GM19099 (cell line): ENCODE results near the gene EEF1A2.

Source experiments
- POLR2A ChIP-seq: IDR thresholded peaks from 3 replicates; pipeline ENCODE4 v1.6.1; 2011; ENCODE audit warnings: low read depth; ENCODE audit not compliant: insufficient read length; ENCODE audit errors: extremely low read depth

EEF1A2 gene

DNA sequence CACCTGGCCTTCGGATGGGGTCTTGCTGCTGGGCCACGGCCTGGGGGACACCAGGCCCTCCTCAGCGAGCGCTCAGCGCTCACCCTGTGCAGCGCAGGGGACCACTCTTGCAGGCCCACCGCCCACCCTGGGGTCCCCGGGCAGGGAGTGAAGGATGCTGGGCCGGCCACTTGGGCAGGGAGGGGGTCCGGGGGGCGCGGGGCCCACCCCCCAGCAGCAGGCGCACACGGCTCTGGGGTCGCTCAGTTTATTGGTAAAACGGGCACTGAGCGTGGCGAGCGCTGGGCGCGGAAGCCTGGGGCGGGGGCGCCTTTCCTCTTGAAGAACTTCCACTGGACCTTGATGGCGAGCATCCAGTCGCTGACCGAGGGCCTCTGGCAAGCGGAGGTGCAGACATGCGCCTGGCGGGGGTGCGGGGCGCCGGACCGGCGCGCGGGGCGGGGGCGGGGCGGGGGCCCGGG lies 11.1 kb downstream of the EEF1A2 start:
- no peak for TF ChIP-seq POLR2A

DNA sequence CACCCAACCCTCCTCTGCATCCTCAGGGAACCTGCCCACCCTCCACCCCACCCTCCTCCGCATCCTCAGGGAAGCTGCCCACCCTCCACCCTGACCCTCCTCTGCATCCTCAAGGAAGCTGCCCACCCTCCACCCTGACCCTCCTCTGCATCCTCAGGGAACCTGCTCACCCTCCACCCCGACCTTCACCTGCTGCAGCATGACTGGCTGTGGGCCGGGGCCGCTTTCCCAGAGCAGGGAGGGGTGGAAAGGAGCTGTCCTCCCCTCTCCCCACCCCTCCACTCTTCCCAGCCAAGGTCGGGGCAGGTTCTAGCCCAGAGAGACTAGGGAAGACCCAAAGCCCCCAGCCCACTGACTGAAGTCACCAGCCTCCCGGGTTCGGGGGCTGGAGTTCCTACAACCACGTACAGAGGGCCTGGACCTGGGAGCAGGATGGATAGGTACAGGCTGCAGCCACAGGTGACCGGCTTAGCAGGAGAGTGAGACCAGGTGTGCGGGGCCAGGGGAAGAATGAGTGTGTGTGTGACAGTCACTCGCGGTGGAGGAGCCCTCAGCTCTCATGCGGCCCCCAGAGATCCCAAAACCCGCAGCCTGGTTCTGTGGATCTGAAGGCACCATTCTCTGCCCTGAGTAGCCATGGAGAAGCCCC lies 11.6 kb downstream of the EEF1A2 start:
- no peak for TF ChIP-seq POLR2A

DNA sequence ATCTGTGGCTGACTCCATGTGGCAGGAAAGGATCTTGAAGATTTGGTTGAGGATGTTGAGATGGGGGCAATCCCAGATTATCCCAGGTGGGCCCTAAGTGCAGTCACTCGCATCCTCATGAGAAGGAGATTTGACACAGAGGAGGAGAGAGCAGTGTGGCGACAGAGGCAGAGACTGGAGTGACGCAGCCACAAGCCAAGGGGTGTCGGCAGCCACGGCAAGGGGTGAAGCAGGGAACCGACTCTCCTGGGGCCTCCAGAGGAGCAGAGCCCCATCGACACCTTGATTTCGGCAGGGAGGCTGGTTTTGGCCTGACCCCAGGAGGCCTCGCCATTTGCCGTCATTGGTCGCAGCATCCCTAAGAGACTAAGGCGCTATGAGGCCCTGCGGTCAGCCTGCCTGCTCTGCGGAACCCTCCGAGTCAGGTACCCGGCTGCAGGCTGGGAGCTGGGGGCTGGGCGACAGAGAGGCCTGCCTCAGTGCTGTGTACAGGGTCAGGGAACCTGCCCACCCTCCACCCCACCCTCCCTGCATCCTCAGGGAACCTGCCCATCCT lies 12.5 kb downstream of the EEF1A2 start:
- TF ChIP-seq POLR2A: no peak

DNA sequence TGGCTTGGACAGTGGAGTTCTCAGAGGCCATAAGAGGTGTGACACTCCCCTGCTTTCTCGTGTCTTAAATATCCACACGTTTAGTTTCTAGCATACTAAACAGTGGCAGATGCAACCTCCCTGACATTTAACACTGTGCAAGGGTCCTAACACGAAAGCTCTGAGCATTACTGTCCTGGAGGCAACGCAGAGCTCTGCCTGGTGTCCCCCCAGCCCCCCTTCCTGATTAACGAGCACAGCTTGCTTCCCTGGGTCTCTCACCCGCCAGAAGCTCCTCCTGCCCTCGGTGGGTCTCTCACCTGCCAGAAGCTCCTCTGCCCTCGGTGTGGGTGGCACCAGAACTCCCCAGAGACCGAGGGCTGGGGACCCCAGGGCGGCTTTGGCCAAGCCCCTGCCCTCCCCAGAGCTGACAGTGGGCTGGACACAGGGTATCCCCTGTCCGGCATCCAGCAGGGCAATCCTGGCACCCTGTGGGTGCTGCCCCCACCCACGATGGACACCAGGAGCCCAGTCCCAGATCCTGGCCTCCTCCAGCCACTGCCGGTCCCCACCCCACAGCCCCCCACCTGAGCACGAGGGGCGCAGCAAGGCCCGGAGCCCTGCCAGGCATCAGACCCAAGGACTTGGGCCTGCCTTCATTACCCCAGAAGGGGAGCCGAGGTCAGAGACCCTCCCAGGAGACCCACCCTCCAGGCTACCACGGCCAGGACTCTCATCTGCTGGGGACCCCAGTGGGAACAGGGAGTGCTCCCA lies 14.1 kb downstream of the EEF1A2 start:
- no peak for TF ChIP-seq POLR2A

DNA sequence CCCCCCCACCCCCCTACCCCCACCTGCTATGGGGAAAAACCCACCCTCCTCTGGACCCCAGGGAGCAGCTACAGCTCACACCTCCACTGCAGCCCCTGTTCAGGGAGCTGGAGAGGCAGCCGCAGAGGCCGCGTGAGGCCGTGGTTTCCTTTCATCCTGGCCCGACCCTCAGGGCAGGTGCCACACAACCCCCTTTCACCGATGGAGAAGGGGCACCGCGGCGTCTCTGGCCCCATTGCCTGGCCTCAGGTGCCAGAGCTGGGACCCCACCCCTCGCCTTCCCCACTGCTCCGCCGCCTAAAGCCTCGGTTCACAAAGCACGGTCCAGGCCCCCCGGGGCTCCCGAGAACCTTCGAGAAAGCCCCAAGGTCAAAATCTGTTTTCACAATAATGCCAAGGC lies 14.6 kb downstream of the EEF1A2 start:
- TF ChIP-seq POLR2A: no peak

DNA sequence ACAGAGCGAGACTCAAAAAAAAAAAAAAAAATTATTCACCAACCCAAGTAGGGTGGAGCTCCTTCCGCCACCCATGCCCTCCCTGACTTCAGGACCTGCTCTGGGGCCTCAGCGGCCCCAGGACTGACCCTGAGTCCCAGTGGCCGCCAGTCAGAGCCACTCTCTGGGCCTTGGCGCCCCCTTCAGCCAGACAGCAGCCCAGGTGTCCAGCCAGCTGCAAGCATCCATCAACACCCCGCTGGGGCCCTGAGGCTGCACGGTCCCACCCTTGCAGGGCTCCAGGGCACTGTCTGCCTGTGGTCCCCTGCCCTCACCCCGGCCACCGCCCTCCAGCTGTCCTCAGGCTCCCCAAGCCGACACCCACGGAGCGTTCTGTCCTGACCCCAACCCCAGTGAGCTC lies 15.0 kb downstream of the EEF1A2 start:
- no peak for TF ChIP-seq POLR2A

DNA sequence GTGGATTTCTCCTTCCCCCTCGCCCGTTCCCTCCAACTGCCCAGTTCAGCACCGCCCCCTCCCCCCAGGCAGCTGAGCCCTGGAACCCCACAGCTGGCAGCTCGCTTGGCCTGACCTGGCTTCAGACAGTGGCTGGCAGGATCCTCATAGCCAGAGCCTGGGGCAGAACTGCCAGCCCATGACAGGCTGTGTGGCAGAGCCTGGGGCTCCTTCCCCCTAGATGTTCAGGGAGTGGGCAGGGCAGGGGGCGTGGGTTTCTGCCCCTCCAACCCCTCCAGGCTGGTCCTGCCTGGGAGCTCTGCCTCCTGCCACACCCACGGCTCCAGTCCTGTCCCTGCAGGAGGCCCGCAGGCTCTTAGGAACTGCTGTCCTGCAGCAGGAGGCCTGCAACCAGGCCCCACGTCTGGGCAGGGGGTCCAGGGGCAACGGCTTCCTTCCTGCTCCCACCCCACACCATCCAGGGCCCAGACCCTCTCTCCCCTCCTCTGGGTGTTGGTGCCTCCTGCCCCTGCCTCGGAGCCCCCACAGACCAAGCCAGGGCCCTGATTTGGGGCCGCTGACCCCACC lies 16.8 kb downstream of the EEF1A2 start:
- no peak for TF ChIP-seq POLR2A

DNA sequence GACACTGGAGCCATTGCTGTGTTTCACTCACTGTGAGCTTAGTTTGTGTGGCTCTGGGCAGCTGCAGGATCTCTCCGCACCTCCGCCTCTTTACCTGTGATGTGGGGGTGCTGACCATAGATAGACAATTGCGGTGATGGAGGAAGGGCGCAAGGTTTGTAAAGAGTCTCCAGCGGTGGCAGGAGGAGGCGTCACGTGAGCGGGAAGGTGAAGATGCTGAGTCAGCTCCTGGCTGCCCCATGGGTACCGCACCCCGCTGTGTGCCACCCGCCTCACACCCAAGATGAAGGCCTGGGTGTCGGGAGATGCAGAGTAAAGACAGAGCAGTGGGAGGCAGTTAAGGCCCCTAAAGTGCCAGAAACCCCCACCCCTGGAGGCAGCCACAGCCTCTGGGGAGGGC lies 17.4 kb downstream of the EEF1A2 start:
- TF ChIP-seq POLR2A: no peak

DNA sequence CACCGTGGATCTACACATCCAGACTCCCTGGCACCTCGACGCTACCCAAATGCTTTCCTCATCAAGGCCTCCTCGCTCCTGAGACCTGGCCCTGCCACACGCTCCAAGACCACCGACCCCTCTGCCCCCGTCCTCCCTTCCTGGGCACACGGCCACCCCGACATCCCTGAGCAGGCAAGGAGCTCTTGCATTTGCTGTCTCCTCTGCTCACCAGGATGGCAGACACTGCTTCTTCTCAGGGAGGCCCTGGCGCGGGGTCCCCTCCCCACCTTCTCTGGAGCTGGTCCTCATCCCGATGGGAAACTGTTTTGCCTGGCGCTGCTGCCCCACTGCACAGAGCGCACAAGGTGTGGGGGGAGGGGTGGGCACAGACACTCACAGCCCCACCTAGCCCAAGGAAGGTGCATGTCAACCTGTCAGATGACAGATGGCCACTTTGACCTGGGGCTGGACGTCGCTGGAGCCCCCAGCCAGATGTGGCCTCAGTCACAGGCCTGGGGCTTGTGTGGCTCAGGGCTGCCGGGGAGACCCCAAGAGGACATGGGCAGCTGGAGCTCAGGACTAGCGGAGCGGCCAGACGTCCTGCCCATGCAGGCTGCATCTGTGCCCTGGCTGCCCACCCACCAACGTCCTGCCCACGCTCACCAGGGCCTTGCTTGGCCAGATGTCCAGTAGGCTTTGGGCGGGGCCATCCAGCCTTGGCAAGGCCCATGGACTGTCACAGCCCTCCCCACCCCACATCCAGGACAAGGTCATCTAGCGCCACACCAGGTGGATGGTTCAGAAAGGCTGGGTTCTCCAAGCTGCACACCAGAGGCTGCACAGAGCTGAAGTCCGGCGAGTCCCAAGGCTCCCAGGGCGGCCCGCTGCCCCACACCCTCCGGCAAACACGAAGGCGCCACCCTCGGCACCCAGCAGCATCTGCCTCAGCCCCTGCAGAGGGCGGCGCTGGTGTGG lies 20.3 kb downstream of the EEF1A2 start:
- no peak for TF ChIP-seq POLR2A

DNA sequence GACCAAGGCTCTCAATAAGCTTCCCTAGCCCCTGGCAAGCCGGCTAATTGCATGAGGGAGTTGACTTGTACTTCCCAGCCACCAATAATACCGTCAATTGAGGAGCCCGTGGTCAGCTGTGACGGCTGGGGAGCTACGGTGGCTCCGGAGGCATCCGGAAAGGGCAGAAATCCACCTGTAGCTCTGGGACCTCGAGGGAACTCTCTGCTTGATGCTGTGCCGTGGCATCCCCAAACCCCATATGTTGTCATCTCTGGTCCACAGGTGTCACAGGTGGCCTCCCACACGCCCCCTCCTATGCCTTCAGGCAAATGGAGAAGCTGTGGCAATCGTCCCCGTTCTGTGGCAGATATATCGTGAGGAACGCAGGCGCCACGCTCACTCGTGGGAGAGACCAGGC lies 20.9 kb downstream of the EEF1A2 start:
- TF ChIP-seq POLR2A: no peak

DNA sequence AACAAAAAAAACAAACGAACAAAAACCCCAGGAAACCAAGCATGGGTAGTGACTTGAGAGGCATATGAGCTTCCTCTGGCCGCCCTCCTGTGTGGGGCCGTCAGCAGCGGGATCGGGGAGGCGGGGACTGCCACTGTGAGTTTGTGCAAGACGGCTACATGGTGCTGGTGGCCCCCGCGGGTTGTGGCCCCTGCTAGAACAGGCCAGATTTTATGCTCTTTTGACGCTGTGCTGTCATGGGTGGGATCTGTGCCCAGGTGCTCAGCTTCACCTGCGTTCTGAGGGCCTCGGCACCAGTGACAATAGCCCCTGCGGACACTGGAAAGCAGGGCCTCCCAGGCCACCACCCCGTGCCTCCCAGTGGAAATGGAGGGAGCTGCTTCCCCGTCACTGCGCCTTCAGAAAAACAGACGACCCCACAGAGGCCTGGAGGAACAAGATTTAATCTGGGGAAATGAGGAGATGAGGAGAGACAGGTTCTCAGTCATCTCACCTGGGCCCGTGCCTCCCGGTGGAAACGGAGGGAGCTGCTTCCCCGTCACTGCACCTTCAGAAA lies 21.7 kb downstream of the EEF1A2 start:
- no peak for TF ChIP-seq POLR2A

DNA sequence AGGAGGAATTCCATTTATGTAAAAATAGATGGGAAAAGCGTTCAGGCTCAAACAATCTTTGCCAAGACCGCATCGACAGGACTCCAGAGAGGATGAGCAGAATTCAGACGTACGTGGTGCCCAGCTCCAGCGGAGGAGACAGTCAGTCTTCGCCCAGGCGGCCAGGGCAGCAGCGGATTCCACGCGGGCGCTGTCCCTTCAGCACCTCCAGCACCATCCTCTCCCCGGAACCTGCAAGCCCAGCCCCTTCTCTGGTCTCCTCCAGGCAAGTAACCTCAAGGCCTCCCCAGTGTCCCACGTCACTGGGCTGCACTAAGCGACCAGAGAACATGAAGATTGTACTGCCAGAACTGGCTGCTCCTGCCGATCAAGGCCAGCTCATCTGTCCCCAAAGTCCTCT lies 23.7 kb downstream of the EEF1A2 start:
- TF ChIP-seq POLR2A: no peak

DNA sequence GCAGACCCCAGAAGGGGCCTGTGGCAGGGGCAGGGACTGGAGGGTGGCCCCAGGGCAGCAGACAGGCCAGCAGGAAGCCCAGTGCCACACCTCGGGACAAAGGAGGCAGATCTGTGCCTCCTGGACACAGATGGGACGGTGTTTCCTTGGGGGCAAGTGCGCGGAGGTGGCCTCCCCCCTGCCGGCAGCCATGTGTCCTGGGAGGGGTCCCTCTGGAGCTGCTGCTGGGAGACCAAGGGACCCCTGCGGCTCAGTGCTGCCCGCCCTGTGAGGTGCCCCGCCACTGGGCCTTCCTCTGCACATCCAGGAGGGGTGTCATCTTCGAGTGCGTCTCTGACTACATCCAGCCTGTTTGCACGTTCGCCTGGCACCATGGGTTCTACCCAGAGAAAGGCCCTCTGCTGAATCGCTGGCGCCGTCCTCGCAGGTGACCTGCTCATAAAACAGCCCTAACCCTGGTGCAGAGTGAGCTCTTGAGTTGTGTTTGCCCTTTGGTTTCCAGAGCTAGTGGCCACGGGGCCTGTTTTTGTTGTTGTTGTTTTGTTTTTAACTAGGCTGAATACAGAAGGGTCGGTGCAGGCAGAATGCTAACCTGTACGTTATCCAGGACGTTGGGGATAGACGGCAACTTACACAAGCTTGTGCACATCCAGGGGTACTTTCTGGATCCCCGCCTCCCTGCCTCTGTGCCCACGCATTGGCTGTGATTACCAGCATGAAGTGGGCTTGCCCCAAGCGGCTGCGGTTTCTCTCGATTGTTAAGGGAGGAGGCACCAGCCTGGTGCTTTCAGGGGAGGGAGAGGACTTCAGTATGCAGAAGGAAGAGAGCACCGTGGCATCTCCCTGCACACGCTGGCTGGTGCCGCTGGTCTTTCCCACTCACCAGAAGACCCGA lies 25.1 kb downstream of the EEF1A2 start:
- no peak for TF ChIP-seq POLR2A
